Cerebellar nuclear complex (tissue), 1 donor: ENCODE measurements around the gene SYNGR3.
A peak's percentile ranks its signal among the peaks of the same experiment; 100 is the strongest.
"Not testable (repeated sequence)": the region's sequence is repeated elsewhere in the genome, so short reads cannot be mapped to it uniquely, and the experiment has no call there.

Source experiments
- DNase-seq, 2 experiments: peaks; one replicate each; lab custom pipeline; 2025; lab: John Stamatoyannopoulos, UW

Gene SYNGR3

GRCh38 chr16:1959269-1960039 lies 30.3 kb upstream of the SYNGR3 start, which contains the start of gene NDUFB10:
NDUFB10 (plus strand) TSS chr16:1959538; CDS start chr16:1959625, 87 bp downstream.
- no peak for DNase-seq

DNA sequence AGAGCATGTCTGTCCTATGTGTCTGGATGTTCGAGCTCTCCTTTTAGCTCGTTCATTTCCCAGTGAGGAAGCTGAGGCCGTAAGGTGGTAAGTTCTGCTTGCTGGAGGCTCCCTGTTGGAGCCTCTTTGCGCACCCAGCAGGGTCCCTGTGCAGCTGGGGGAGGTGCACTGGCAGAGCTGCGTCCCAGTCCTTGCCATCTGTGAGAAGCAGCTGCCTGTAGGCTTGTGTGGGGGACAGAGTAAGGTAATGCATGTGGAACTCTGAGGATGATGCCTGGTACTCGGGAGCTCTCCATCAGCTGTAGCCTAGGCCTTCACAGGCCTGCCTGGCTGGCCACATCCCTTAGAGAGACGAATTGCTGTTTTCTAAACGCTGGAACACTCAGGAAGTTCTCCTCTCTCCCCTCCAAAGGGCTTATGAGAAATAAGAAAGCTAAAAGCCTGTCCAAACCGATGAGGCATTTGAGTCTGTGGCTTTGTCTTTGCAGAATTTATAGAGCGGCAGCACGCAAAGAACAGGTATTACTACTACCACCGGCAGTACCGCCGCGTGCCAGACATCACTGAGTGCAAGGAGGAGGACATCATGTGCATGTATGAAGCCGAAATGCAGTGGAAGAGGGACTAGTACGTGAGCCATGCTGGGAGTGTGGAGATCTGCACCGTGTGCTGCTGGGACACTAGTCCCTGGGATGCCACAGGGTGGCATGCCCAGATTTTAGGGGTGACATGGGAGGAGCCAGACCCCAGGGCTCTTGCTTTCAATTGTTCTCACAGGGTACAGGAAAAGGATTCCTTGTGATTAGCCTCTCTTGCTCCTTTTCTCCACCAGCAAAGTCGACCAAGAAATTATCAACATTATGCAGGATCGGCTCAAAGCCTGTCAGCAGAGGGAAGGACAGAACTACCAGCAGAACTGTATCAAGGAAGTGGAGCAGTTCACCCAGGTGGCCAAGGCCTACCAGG lies 28.8 kb upstream of the SYNGR3 start:
- no peak for DNase-seq

DNA sequence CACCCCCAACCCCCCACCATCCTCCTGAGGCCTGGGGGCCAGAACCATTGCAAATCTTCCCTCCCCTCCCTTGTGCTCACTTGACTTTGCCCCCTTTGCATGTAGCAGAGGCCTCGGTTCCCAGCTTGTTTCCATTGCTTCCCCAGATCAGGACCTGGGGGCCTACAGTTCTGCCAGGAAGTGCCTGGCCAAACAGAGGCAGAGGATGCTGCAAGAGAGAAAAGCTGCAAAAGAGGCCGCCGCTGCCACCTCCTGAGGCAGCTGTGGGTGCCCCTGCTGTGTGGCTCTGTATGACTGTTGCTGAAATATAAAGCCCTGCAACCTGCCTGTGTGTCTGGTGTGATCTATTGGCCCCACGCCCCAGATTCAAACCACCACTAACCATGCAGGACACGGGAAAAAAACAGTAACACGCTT lies 28.1 kb upstream of the SYNGR3 start:
- no peak for DNase-seq

DNA sequence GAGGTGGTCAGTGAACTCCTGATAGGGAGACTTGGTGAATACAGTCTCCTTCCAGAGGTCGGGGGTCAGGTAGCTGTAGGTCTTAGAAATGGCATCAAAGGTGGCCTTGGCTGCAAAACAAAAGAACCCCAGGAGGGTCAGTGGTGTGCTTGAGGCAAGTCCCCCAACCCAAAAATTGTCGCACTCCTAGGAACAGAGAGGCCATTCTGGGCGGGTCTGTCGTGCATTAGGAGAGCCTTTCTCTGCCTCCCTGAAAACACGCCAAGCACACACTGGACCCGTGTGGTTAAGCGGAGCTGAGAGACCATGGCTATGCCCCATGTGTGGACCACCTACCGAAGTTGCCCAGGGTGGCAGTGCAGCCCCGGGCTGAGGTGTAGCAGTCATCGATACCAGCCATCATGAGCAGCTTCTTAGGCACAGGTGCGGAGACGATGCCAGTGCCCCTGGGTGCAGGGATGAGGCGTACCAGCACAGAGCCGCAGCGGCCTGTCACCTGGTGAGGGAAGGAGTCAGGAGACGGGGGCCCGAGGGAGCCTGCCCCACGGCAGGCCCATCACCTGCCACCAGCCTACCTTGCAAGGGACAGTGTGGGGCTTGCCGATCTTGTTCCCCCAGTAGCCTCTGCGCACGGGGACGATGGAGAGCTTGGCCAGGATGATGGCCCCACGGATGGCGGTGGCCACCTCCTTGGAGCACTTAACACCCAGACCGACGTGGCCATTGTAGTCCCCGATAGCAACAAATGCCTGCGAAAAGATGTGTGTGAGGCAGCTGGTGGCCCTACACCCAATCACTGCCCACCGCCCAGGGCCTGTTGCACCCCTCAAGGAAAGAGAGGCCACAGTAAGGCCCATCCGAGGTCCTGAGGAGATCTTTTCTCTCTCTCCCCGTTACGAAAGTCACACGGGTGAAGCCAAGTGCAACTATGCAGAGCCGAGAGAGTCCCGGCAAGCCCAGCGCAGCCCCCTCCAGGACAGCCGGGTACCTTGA lies 27.3 kb upstream of the SYNGR3 start:
- not testable (repeated sequence) for DNase-seq

- no peak for DNase-seq
These were observed 25.8 kb upstream of the SYNGR3 start for GRCh38 chr16:1963806-1964505.

- peak; percentile 91 to 94 for DNase-seq
These were observed 25.0 kb upstream of the SYNGR3 start, which contains the start of gene RPS2 for GRCh38 chr16:1964506-1965395. RPS2 (minus strand) TSS chr16:1964826; CDS start chr16:1964625, 201 bp downstream.

DNA sequence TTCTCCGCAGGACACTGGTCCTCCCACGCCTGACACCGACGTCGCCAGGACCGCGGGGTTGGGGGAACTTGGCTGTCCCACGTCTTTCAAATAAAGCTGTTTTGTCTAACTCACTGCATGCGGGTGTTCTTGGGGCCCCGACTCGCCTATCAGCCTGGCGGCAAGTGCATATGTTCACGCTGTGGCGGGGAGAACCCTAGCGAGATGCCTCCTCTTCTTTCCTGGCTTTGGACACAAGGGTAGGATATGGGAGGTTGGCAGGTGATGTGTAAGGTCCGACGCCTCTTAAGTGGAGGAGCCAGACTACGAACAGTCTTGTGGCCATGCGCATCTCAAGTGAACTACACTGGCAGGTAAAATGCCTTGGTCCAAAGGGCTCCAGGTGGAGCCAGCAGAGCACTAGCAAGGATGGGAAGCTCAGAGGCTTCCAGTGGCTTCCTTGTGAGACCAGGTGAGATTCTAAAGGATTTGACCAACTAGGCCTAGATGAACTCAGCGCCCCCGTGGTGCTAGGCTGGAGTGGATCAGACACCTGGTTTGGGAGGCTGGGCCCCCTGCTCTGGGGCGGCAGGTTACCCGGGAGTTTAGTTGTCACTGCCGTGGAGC lies 24.3 kb upstream of the SYNGR3 start:
- no peak for DNase-seq

DNA sequence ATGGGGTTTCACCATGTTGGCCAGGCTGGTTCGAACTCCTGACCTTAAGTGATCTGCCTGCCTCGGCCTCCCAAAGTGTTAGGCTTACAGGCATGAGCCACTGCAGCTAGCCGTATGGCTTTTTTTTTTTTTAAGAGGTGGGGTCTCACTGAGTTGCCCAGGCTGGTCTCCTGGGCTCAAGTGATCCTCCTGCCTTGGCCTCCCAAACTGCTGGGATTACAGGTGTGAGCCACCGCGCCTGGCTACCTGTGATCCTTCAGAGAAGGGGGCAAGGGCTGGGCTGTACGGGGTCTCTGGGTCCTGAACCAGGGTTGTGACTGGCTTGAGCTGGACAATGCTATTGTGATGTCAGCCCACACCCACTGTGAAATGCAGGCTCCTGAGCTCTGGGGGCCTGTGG lies 23.3 kb upstream of the SYNGR3 start, which contains the start of gene RNF151:
Gene RNF151, plus strand, starts transcription at position 397 of the 400 bp plus-strand sequence. CDS start 26 bp downstream, outside the sequence.
- DNase-seq = no peak

- DNase-seq = no peak
These were observed 21.4 kb upstream of the SYNGR3 start for GRCh38 chr16:1968146-1968953.

- peak in 1 of 2 experiments; percentile 56 for DNase-seq
These were observed 17.8 kb upstream of the SYNGR3 start, which contains the start of gene TBL3 for GRCh38 chr16:1971796-1972489. TBL3 (plus strand) TSS chr16:1972053; CDS start chr16:1972165, 112 bp downstream.

- no peak for DNase-seq
These were observed 17.3 kb upstream of the SYNGR3 start for GRCh38 chr16:1972490-1972877.

GRCh38 chr16:1973461-1974156 lies 16.2 kb upstream of the SYNGR3 start:
- DNase-seq = no peak

DNA sequence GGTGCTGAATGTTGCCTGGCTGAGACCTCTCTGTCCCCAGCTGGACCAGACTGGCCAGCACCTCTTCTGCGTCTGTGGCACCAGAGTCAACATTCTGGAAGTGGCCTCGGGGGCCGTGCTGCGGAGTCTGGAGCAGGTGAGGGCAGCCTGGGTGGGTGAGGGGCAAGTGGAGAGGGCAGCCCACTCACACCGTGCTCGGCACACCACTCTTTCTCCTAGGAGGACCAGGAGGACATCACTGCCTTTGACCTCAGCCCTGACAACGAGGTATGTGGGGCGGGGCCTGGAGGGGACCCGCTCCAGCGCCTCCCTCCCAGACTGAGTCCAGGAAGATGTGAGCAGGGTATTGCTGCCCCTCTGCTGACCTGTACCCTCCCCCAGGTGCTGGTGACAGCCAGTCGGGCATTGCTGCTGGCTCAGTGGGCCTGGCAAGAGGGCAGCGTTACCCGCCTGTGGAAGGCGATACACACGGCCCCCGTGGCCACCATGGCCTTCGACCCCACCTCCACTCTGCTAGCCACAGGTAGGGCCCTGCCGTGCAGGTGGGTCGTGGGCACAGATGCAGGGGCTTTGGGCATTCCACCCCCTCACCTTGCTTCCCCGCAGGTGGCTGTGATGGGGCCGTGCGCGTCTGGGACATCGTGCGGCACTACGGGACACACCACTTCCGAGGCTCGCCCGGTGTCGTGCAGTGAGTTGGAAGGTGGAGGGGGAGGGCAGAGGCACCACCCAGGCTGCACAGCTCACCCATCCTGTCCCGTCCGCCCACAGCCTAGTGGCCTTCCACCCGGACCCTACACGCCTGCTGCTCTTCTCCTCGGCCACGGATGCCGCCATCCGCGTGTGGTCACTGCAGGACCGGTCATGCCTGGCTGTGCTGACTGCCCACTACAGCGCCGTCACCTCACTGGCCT lies 15.4 kb upstream of the SYNGR3 start:
- no peak for DNase-seq

DNA sequence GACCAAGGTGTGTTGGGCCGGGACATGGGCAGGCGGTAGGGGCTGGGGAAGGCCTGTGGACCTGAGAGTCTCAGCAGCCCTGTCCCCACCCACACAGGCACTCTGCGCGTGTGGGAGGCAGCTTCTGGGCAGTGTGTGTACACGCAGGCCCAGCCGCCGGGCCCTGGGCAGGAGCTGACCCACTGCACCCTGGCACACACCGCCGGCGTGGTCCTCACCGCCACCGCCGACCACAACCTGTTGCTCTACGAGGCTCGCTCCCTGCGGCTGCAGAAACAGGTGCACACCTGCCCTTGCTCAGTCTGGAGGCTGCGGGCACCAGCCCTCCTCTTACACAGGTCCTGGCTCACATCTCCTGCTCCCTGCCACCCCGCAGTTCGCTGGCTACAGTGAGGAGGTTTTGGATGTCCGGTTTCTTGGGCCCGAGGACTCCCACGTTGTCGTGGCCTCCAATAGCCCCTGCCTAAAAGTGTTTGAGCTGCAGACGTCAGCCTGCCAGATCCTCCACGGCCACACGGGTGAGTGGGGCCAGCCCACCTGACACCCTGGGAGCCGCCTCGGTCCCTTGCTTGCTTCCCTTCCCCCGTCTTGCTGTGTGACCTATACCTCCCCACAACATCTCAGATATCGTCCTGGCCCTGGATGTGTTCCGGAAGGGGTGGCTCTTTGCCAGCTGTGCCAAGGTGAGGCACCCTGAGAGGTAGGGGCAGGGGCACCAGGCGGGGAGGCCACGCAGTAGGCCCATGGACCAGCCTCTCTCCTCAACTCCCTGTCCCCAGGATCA lies 14.1 kb upstream of the SYNGR3 start:
- DNase-seq = no peak

GRCh38 chr16:1976216-1976520 lies 13.6 kb upstream of the SYNGR3 start:
- DNase-seq = no peak
